Stomach (tissue), 4 donors: ENCODE data around the gene CPA3.

Source experiments
- CTCF ChIP-seq, 7 experiments: fragments of 450-650 bp in 4 of 7; fragments of 200-600 bp in 3 of 7; sonication (generic) in 3 of 7; IDR thresholded peaks; one replicate each; pipeline ENCODE4 v1.5.1; 2016 to 2019; ENCODE audit warnings: antibody characterized with exemption in 7 of 7, control low read depth in 2 of 7, mild to moderate bottlenecking in 1 of 7
- POLR2A ChIP-seq, 4 donors: fragments of 450-650 bp; IDR thresholded peaks; one replicate each; pipeline ENCODE4 v1.6.1; 2016; ENCODE audit warnings: antibody characterized with exemption in 4 of 4, control low read depth in 2 of 4, mild to moderate bottlenecking in 1 of 4, moderate library complexity in 1 of 4
- POLR2AphosphoS5 ChIP-seq, 3 donors: sonication (generic); formaldehyde crosslinking; IDR thresholded peaks; one replicate each; pipeline ENCODE4 v1.6.1; 2016; ENCODE audit warnings: antibody characterized with exemption in 3 of 3

GRCh38 chr3:148873270-148873927 is 8.3 kb downstream of the CPA3 start:
- no peak for TF ChIP-seq CTCF (IDR thresholded peaks at IDR 0.05)
- TF ChIP-seq POLR2AphosphoS5 (IDR thresholded peaks at IDR 0.05) = peak in 2 of 3 donors; percentile 4 to 33
- no peak for TF ChIP-seq POLR2A (IDR thresholded peaks at IDR 0.05)
